Measurements from ENCODE around the gene SPTB. TPM values are rescaled to one million over a fixed set of nuclear protein-coding genes. Genes with fewer than 3 reads are reported as not detected.

Gene SPTB
- total RNA-seq, 1 donor from 2014 or later: 3.0 TPM

- Histone ChIP-seq H3K4me1 (no peaks in the 10 kb centered on the region), H3K36me3 (no peaks in the 10 kb centered on the region), H3K9me3 (no peaks in the 10 kb centered on the region), H3K4me3 (no peak overlapping the region), H3K27me3 (no peaks in the 10 kb centered on the region), H3K27ac (no peak overlapping the region)
- TF ChIP-seq CTCF (IDR thresholded peaks at IDR 0.05): no peak
- DNase-seq: no peak
- intact Hi-C loops (cut with DNase I): no loop called here
- ATAC-seq: no peak
Observed at GRCh38 chr14:64846319-64846718, 33.4 kb downstream of the SPTB start.

GRCh38 chr14:64845878-64846277 is 33.8 kb downstream of the SPTB start:
- H3K27me3 ChIP-seq: no peaks in the 10 kb centered on the region
- no peak for TF ChIP-seq CTCF (IDR thresholded peaks at IDR 0.05)
- H3K4me3 ChIP-seq: no peak overlapping the region
- ATAC-seq (no peak), DNase-seq (no peak)
- H3K27ac ChIP-seq: no peak overlapping the region
- H3K36me3 ChIP-seq: no peaks in the 10 kb centered on the region
- no peaks in the 10 kb centered on the region for H3K4me1 ChIP-seq
- H3K9me3 ChIP-seq: no peaks in the 10 kb centered on the region
- intact Hi-C loops (cut with DNase I): no loop called here

- no peak overlapping the region for H3K4me3 ChIP-seq
- H3K9me3 ChIP-seq: no peaks in the 10 kb centered on the region
- DNase-seq (no peak), ATAC-seq (no peak)
- H3K36me3 ChIP-seq: no peaks in the 10 kb centered on the region
- no peak overlapping the region for H3K27ac ChIP-seq
- intact Hi-C loops (cut with DNase I): no loop called here
- H3K27me3 ChIP-seq: no peaks in the 10 kb centered on the region
- no peak for TF ChIP-seq CTCF (IDR thresholded peaks at IDR 0.05)
- no peaks in the 10 kb centered on the region for H3K4me1 ChIP-seq
Observed at GRCh38 chr14:64844969-64845536, 34.7 kb downstream of the SPTB start.

GRCh38 chr14:64844272-64844671 is 35.4 kb downstream of the SPTB start:
- H3K36me3 ChIP-seq: no peaks in the 10 kb centered on the region
- TF ChIP-seq CTCF (IDR thresholded peaks at IDR 0.05): no peak
- H3K4me1 ChIP-seq: no peaks in the 10 kb centered on the region
- no peaks in the 10 kb centered on the region for H3K9me3 ChIP-seq
- intact Hi-C loops (cut with DNase I): no loop called here
- no peak overlapping the region for H3K27ac ChIP-seq
- DNase-seq: no peak
- ATAC-seq: no peak
- no peaks in the 10 kb centered on the region for H3K27me3 ChIP-seq
- H3K4me3 ChIP-seq: no peak overlapping the region

GRCh38 chr14:64843548-64843947 is 36.2 kb downstream of the SPTB start:
- no peak for DNase-seq
- no peak overlapping the region for H3K27ac ChIP-seq
- intact Hi-C loops (cut with DNase I): no loop called here
- TF ChIP-seq CTCF (IDR thresholded peaks at IDR 0.05): no peak
- H3K36me3 ChIP-seq: no peaks in the 10 kb centered on the region
- H3K4me3 ChIP-seq: no peak overlapping the region
- ATAC-seq: no peak
- H3K4me1 ChIP-seq: no peaks in the 10 kb centered on the region
- H3K27me3 ChIP-seq: no peaks in the 10 kb centered on the region
- H3K9me3 ChIP-seq: no peaks in the 10 kb centered on the region
